Breast epithelium (tissue), 4 donors: ENCODE data around the gene ABHD12B. TPM values are rescaled to one million over a fixed set of nuclear protein-coding genes. Genes with fewer than 3 reads are reported as not detected.

ENCODE experiments used
- DNase-seq, 2 donors: peaks; one replicate each; pipeline ENCODE4 v3.0.0-alpha.2; 2019; ENCODE audit warnings: low spot score in 2 of 2
- H3K27ac ChIP-seq, 2 donors: fragments of 200-600 bp; sonication (generic) in 1 of 2; one replicate each; pipeline ENCODE4 v1.5.1; 2016 to 2019; ENCODE audit warnings: mild to moderate bottlenecking in 1 of 2
- H3K27me3 ChIP-seq, 2 donors: fragments of 200-600 bp; sonication (generic) in 1 of 2; one replicate each; pipeline versions ENCODE4 v1.5.1 to v1.6.0; 2017 to 2019; ENCODE audit warnings: control low read depth in 1 of 2, mild to moderate bottlenecking in 1 of 2
- H3K36me3 ChIP-seq: fragments of 200-600 bp; one replicate; pipeline ENCODE4 v1.5.1; 2019
- H3K4me1 ChIP-seq, 2 donors: fragments of 200-600 bp; sonication (generic); one replicate each; pipeline ENCODE4 v1.5.1; 2016 to 2019; ENCODE audit warnings: control low read depth in 1 of 2
- H3K4me3 ChIP-seq, 3 donors: fragments of 200-600 bp; sonication (generic); 1 replicate in 2 of 3; 2 replicates in 1 of 3; pipeline ENCODE4 v1.5.1; 2016 to 2019; ENCODE audit warnings: mild to moderate bottlenecking in 3 of 3, moderate library complexity in 2 of 3
- H3K9me3 ChIP-seq, 2 donors: fragments of 200-600 bp; sonication (generic) in 1 of 2; one replicate each; pipeline ENCODE4 v1.5.1; 2016 to 2019; ENCODE audit warnings: control low read depth in 1 of 2
- CTCF ChIP-seq, 3 donors: fragments of 450-650 bp; IDR thresholded peaks; one replicate each; pipeline ENCODE4 v1.5.1; 2016 to 2017; ENCODE audit warnings: antibody characterized with exemption in 3 of 3, mild to moderate bottlenecking in 3 of 3, moderate library complexity in 3 of 3
- POLR2A ChIP-seq: fragments of 450-650 bp; IDR thresholded peaks from one replicate; pipeline ENCODE4 v1.6.1; 2016; ENCODE audit warnings: antibody characterized with exemption, mild to moderate bottlenecking, moderate library complexity
- POLR2AphosphoS5 ChIP-seq, 3 donors: sonication (generic); formaldehyde crosslinking; IDR thresholded peaks; one replicate each; pipeline ENCODE4 v1.6.1; 2017; ENCODE audit warnings: antibody characterized with exemption in 3 of 3
- intact Hi-C: fragments of 100-400 bp; cut with DNase I; formaldehyde crosslinking; loops from one replicate; pipeline ENCODE4 v1.15.1; 2023; ENCODE audit warnings: low total_unique reads
- total RNA-seq, 3 donors: library from RNA; depleted of rRNA; stranded (reverse); fragments of >200 nt; gene quantifications; one replicate each; pipeline ENCODE4 v1.1.0, GENCODE V29; 2016

ABHD12B gene
- total RNA-seq, 3 donors from 2014 or later, result not detected

- TF ChIP-seq CTCF (IDR thresholded peaks at IDR 0.05) (no peak), POLR2AphosphoS5 (IDR thresholded peaks at IDR 0.05) (no peak), POLR2A (no peak)
- intact Hi-C loops, result no loop called here
- Histone ChIP-seq H3K27me3 (no peaks in the 10 kb centered on the region), H3K36me3 (peaks cover 3% of the 10 kb centered on the region), H3K4me1 (no peaks in the 10 kb centered on the region), H3K9me3 (no peaks in the 10 kb centered on the region), H3K4me3 (no peak overlapping the region), H3K27ac (no peak overlapping the region)
- DNase-seq, result no peak
These were observed 63.5 kb downstream of the ABHD12B start for GRCh38 chr14:50935126-50936015.

GRCh38 chr14:50936016-50936340 is 64.1 kb downstream of the ABHD12B start:
- no peak for TF ChIP-seq POLR2A
- no peak for TF ChIP-seq POLR2AphosphoS5 (IDR thresholded peaks at IDR 0.05)
- TF ChIP-seq CTCF (IDR thresholded peaks at IDR 0.05), result no peak
- H3K4me1 ChIP-seq, result no peaks in the 10 kb centered on the region
- no peak overlapping the region for H3K27ac ChIP-seq
- no peak for DNase-seq
- H3K4me3 ChIP-seq, result no peak overlapping the region
- H3K9me3 ChIP-seq, result no peaks in the 10 kb centered on the region
- H3K27me3 ChIP-seq, result no peaks in the 10 kb centered on the region
- H3K36me3 ChIP-seq, result peaks cover 3% of the 10 kb centered on the region
- intact Hi-C loops, result no loop called here

GRCh38 chr14:50936882-50937281 is 65.0 kb downstream of the ABHD12B start:
- intact Hi-C loops, result no loop called here
- Histone ChIP-seq H3K27ac (no peak overlapping the region), H3K36me3 (peaks cover 3% of the 10 kb centered on the region), H3K9me3 (no peaks in the 10 kb centered on the region), H3K4me1 (no peaks in the 10 kb centered on the region), H3K4me3 (no peak overlapping the region), H3K27me3 (no peaks in the 10 kb centered on the region)
- no peak for TF ChIP-seq POLR2AphosphoS5 (IDR thresholded peaks at IDR 0.05)
- no peak for TF ChIP-seq CTCF (IDR thresholded peaks at IDR 0.05)
- TF ChIP-seq POLR2A, result no peak
- DNase-seq, result no peak

GRCh38 chr14:50937325-50937724 is 65.5 kb downstream of the ABHD12B start:
- no peak overlapping the region for H3K27ac ChIP-seq
- DNase-seq, result no peak

More at GRCh38 chr14:50937325-50937724, 65.5 kb downstream of the ABHD12B start:
- Histone ChIP-seq H3K27me3 (no peaks in the 10 kb centered on the region), H3K4me1 (no peaks in the 10 kb centered on the region), H3K9me3 (no peaks in the 10 kb centered on the region), H3K4me3 (no peak overlapping the region), H3K36me3 (peaks cover 3% of the 10 kb centered on the region)
- intact Hi-C loops, result no loop called here
- TF ChIP-seq POLR2A (no peak), POLR2AphosphoS5 (IDR thresholded peaks at IDR 0.05) (no peak), CTCF (IDR thresholded peaks at IDR 0.05) (no peak)
